Measurements from ENCODE around the gene ELL.

- TF ChIP-seq GATA2 (IDR thresholded peaks at IDR 0.05; ENCODE audit: low read depth, low read length) (no peak), GATA3 (IDR thresholded peaks at IDR 0.05; ENCODE audit: low read depth, low read length) (no peak)
Measured at GRCh38 chr19:18515959-18516358, 5.9 kb downstream of the ELL start.

Data from SH-SY5Y (cell line).